NCI-H2196 treated with DMSO at 0.1 percent for 48 hours (cell line): ENCODE results near the gene CCDC175.

ENCODE experiments used
- DNase-seq: peaks from one replicate; lab custom pipeline; 2025; ENCODE audit not compliant: unreplicated experiment; lab: John Stamatoyannopoulos, UW

The CCDC175 gene

DNA sequence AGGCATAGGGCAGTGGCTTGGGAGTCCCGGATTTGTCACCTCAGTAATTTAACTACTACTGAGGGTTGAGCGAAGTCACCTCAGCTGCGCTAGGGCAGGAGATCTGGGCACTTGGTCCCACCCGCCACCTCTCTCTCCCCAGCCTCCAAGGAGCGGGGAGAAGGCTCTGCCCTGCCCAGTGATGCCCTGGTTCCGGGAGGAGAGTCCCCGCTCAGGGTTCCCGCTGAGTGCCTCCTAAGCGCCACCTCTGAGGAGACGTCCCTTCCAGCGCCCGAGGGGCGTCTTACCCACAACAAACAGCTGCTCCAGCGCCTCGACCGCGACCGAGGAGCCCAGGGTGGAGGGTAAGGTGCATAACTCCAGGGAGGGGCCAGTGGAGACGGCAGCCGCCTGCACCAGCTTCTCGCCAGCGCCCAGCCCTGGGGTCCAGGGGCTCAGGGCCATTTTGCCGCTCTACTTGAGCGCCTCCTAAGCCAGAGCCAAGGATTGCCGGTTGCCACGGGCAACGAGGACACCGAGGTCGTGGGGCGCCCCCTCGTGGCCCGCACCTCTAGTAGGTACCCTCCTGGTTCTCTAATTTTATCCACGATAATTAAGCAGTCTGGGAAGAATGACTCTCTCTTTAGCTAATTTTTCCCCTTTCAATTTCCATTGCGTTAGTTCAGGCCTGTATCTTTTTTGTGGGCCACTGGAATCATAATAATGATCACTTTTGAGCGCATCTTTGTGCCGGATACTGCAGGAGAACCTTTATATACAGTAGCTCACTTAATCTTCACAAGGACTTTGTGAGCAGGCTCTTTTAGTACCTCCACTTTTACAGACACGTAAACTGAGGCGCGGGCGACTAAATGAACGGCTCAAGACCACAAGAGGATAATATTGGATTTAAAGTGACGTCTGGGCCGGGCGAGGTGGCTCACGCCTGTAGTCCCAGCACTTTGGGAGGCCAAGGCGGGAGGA, at the start of gene CCDC175:
Gene CCDC175 (minus strand): TSS at position 481 of the 963 bp plus-strand sequence. CDS start 37 bp downstream, at position 444.
- peak; percentile 51 for DNase-seq

GRCh38 chr14:59622631-59623030, 46.0 kb upstream of the CCDC175 start:
- DNase-seq: no peak

- DNase-seq: no peak
These were observed 42.4 kb upstream of the CCDC175 start for GRCh38 chr14:59619061-59619460.

DNA sequence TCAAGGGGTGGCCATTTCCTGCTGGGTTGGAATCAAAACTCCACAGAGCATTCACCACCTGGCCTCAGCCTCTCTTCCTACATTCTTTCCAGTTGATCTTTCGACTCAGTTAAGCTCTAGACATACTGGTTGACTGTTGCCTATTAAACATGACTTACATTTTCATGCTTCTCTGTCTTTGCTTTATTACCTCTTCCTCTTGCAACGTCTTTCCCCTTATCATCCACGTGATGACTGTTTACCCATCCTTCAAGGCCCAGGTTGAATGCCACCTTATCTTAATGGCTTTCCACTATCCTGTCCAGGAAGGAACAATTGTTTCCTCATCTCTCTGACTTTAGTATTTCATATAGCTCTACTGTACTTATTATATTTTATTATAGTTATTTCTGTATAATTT, 24.4 kb upstream of the CCDC175 start:
- DNase-seq: no peak

DNA sequence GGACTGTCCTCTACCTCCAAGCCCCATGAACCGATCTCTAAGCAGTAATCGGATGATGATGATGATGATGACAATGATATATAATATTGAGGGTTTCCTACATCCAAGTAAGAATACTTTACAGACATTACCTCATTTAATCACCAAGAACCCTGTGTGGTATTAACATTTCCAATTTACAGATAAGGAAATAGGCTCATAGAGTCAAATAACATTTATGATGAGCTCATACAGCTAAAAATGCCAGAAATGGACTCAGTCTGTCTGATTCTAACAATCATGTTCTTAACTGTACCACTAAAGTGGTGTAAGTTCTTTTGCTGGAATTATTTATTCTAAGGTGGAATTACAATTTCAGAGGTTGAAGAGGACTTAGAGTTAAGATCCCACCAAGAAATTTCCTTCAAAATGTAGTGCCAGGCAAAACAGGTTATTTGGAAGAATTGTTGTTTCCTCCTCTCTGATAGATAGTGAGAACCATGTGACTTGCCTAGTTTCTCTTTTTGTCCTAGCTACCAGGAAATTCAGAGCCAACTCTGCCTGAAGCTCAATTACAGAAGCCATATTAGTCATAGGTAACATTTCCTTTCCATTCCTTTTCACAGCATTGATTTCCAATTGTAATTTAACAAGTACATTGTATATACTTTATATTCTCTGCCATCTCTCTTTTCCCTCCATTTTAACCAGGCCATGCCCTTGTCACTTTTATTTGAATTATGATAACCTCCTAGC, 23.8 kb upstream of the CCDC175 start:
- no peak for DNase-seq

DNA sequence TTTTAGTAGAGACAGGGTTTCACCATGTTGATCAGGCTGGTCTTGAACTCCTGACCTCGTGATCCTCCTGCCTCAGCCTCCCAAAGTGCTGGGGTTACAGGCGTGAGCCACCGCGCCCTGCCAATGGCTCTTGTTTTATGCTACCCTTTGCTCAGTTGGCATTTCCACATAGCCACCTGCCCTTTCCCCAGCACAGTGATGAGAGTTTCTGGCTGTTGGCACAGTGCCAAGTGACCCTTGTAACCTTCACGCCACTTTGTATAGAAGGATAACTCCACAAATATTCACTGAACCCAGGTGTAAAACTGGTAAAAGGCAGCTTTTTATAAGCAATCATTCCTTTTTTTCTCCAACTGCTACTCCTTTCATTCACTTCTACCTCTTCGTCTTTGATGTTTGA, 18.5 kb upstream of the CCDC175 start:
- DNase-seq: no peak

- DNase-seq: no peak
These were observed 15.2 kb upstream of the CCDC175 start for GRCh38 chr14:59591641-59592370.

- no peak for DNase-seq
These were observed 11.5 kb upstream of the CCDC175 start for GRCh38 chr14:59588101-59588500.

DNA sequence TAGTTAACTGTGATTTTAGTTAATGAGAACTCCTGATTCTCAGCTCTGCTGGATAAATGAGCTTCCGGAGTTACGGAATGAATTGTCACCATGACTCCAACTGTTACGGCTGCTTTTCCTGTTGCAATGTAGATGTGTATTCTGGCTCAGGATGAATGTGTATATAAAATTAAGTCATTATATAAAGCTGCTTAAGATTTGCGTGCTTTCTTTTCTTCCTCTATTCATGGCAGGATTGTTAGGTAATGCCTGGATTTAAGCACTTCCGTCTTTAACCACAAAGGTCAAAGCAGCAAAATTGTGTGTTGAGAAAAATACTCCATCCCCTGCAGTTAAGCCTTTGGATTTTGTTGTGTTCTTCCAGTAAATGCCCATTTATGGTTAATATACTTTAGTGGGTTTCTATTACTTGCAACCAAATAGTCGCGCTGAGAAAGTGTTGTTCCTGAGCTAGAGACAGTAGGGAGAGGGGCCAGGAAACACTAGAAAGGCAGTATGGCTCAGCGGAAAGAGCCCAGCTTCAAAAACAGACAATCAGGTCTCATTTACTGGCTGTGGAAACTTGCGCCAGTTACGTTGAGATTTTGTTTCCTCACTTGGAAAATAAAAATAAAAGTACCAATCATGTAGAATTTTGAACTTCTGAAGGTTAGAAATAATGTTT, 9.4 kb upstream of the CCDC175 start:
- no peak for DNase-seq

GRCh38 chr14:59583755-59584154, 7.1 kb upstream of the CCDC175 start:
- DNase-seq: no peak

- DNase-seq: no peak
These were observed 6.4 kb upstream of the CCDC175 start for GRCh38 chr14:59582845-59583509.

GRCh38 chr14:59582161-59582560, 5.5 kb upstream of the CCDC175 start:
- no peak for DNase-seq

- DNase-seq: no peak
These were observed 4.3 kb upstream of the CCDC175 start for GRCh38 chr14:59580911-59581310.

DNA sequence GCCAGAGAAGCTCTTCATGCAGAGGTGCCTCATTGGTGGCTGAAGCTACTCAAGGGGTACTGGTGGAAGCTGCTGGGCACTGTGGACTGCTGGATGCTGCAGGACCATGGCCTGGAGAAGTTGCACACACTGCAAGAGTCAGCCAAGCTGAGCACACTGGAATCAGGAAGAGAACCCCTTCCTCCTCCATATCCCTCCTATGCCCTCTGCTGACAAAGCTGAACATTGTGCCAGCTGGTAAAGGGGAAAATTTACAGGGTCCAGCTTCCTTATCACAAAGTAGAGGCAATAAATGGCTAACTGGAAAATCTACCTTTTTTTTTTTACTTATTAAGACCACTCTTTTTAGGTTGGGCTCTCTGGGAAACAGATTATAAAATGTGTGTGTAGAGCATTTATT, 6.5 kb downstream of the CCDC175 start:
- DNase-seq: peak; percentile 9

- DNase-seq: no peak
These were observed 9.9 kb downstream of the CCDC175 start for GRCh38 chr14:59566725-59567124.

GRCh38 chr14:59566296-59566695, 10.3 kb downstream of the CCDC175 start:
- DNase-seq: no peak

- DNase-seq: no peak
These were observed 11.5 kb downstream of the CCDC175 start for GRCh38 chr14:59565087-59565486.

- DNase-seq: no peak
These were observed 12.2 kb downstream of the CCDC175 start for GRCh38 chr14:59564366-59564765.

DNA sequence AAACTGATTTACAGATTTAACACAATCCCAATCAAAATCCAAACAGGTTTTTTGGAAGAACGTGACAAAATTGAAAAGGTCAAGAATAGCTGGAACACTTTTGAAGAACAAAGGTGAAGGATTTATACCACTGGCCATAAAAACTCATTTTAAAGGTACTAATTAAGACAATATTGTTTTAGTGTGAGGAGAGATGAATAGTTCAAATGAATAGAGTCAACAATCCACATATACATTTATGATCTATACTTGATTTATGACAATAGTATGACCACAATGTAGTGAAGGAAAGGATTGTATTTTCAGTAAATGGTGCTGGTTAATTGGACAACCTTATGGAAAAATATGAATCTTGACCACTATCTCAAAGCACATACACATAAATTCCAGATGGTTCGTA, 29.3 kb downstream of the CCDC175 start:
- DNase-seq: no peak

- no peak for DNase-seq
These were observed 32.7 kb downstream of the CCDC175 start for GRCh38 chr14:59543873-59544272.
